ENCODE data around the gene MATN1.
A peak's percentile ranks its signal among the peaks of the same experiment; 100 is the strongest.

The MATN1 gene

DNA sequence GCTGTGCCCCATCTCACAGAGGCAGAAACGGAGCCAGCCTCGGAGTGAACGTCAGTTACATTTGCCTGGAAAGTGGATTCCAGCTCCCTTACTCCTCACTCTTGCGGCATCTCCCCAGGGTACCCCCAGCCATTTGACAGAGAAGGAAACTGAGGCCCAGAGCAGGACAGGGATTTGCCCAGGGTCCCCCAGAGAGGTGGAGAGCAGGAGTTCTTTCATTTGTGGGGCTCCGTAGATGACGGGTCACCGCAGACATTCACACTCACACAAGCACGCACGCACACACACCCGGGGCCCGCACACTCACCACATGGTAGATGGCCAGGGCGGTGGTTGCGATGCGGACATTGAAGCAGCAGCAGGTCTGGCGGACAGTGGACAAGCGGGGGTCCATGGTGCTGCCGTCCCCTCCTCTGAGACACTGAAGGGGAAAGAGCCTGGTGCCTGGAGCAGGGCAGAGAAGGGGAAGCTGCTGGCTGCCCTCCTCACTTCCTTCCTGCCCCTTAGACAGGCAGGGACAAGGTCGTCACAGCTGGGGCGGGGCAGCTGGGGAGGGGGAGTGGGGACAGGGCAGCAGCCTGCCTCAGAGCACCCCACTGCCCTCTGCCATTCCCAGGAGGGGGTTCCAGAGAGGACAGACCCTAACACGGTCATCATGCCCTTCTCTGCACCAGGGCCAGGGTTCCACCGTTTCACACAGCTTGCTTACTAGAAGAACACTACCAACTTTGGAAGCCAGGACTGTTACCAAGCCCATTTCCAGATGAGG, 34.2 kb upstream of the MATN1 start, which contains the start of gene LAPTM5:
LAPTM5 (minus strand) TSS at position 423 of the 769 bp plus-strand sequence; CDS start at position 394, 29 bp downstream.
- no peak for DNase-seq

DNA sequence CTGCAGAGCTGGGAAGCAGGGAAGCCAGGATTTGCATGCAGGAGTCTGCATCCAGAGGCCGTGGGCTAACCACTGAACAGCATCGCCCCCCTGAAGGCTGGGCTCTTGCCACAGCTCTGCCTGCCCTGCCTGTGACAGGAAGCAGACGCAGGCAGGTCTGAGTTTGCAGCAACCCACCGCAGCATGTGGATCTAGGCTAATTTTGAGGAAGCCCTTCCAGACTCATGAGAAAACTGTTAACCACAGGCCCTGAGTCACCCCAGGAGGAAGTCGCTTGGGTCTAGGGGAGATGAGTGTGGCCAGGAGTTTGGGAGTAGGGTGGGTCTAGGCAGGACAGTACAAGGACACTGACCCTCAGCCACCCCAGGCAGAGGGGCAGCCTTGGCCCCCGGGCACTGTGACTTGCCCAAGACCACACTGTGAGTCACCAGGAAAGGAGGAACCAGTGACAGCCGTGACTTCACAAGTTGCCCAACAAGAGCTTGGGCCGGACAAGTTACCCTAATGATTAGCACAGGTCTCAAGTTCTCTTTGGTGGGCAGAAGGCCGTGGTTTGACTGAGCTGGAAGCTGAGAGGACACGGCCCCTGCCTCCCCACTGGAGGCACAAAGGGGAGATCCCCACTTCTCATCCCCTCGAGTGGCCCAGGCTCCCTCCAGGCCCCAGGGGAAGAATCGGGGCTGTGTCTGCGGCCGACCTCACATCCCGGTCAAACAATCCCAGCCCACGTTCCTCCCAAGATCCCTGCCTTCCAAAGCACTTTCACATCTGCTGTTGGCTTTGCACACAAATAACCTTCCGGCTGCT, 33.4 kb upstream of the MATN1 start:
- no peak for DNase-seq

DNA sequence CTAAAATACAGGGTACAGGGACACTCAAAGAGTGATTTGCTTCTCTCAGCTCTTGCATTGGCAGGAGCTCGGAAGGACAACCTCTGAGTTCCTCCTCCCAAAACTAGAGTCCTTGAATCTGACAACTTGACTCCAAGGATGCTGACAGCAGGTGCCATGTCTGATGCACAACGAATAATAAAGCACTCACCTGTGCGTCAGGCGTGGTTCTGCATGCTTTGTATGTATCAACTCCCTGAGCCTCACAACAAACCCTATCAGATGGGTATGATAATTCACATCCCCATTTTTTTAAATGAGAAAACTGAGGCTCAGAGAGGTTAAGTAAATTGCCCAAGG, 32.8 kb upstream of the MATN1 start:
- no peak for DNase-seq

DNA sequence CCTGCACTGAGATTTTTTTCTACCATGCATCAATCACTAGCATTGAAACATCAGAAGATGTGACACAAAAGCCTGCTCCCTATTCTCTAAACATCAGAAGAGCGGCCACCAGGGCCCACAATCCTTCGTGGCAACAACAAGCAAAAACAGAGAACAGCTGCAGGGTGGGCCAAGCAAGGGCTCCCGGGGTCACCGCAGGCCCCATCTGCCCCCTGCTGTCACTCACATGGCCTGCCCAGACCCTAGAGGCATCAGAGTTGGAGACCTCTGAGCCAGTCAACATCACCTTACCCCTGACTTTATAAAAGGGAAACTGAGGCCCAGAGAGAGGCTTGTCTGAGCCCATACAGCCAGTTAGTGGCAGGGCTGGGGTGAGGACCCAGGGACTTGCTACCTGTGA, 32.4 kb upstream of the MATN1 start:
- no peak for DNase-seq

DNA sequence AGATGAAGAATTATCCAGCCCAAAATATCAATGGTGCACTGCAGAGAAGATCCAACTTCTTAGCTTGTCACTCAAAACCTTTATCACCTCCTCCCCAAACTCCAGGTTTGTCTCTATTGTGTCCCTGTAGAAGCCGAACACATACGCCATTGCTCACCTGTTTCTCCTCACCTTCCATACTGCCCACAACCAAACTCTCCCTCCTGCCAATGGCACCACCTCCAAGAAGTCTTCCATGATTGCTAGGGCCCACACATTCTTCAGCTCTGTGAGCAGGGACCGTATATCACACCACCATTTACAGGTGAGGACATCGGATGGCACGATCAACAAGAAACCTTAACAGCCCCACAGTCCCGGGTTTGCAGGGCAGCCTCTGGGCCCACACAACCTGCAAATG, 31.9 kb upstream of the MATN1 start:
- no peak for DNase-seq

DNA sequence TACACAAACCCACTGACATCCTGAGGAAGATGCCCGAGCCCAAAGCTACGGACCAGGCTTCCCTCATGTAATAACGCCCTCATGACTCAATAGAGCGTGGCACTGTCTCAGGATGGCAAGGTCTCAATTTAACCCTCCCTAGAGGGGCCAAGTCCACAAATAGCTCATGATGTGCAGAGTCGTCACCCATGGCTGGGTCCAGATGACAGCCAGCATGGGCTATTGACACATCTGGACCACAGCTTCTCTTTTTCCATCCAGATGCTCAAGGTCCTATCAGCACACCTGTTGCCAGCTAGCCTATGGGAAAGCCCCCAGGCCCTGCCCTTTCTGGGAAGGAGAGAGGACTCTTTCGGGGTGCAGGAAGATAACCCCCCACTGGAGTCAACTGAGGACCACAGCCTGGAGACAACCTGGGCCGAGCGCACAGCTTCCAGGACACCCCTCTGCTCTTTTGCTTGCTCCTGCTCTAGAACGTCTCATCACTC, 31.3 kb upstream of the MATN1 start:
- DNase-seq = no peak

DNA sequence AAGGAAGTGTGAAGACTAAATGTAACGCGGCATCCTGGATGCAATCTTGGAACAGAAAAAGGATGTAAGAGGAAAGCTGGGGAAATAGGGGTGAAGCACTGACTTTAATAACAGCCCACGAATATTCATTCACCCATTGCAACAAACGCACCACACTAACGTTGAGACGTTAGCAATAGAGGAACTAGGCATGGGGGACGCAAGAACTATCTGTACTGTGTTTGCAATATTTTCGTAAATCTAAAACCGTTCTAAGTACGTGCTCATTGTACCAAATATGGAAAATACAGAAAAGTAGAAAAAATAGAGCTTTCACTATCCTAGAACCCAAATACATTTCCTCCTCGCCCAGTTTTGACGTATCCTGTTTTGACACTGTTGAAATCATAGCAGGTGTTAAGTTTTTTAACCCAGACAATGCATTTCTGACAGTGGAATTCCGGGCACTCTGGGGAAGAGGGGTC, 30.3 kb upstream of the MATN1 start:
- no peak for DNase-seq

DNA sequence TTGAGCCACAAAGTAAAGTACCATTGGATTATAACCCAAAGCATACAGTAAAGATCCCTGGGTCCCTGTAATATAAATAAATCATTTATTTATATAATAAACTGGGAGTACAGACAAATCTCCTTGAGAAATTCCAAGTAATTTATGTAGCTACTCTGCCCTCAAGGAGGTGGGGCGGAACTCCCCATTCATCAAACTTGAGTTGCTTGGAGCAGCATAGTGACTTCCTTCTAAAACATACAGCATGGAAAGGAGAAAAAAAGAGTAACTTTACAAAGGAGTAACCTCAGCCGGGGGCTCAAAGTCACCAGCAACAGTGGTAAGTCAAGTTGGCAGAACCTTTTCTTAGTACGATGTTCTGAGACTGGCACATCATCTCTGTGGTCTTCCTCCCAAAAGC, 29.7 kb upstream of the MATN1 start:
- no peak for DNase-seq

DNA sequence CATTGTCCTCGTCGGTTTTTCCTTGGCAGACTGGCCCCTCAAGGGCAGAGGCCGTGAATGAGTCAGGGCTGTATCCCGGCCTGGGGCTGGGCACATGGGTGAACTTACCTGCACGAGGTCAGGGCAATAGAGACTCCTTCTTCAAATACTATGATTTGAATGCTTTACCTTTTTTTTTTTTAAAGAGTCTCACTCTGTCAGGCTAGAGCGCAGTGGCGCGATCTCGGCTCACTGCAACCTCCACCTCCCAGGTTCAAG, 29.2 kb upstream of the MATN1 start:
- no peak for DNase-seq

DNA sequence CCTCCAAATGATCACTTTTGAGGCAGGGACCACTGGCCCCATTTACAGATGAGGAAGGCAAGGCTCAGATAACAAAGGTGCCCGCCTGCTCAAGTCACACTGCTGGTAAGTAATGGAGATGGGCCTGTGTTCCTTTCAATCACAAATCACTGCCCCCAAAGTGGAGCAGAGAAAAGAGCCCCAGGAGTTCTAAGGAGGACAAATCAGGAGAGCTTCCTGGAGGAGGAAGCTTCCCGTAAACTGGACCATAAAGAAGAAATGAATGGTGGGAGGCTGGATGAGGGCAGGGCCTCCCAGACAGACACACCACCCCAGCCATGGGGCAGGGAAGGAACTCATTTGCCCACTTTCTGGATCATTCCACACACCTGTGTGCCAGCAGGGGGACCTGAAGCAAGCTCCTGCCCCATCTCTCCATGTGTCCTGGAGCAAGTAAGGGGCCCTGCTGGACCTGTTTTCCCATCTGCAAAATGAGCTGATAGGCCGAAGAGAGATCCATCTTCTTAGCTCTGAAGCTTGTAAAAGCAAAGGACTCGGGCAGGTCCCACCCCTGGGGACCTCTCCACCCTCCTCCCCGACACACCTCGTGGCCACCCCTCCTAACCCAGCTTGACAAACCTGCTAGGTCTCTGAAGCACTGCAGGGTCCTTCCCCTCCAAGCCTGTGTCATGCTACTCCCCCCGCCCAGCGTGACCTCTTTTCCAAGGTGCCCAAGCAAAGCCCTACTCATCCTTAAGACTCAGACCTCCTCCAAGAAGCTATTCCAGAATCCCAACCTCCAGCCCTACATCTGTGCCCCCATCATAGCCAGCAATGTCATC, 28.7 kb upstream of the MATN1 start:
- no peak for DNase-seq

DNA sequence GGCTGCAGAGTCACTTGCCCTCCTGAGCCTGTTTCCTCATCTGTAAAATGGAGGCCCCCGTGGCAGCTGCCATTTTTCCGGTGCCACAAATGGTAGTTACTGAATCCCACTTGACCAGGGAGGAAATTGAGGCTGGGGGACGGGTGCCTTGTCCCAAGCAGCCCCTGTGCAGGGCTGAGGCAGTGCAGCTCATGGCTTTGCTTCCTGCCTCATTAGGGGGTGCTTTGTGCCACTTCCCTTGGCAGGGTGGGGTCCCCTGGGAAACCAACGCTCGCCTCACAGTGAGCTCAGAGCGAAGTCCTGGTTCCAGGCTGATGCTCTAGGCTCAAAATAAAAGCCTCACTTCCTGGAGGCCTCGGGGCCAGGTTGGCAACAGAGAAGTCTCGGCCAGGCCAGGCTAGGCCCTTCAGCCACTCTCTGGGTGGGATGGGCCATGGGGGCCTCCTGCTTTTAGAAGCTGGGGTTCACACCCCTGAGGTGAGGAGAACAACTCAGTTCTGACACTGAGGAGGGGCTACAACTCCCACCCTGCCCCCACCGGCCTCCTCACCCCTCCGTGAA, 27.4 kb upstream of the MATN1 start:
- DNase-seq = no peak

DNA sequence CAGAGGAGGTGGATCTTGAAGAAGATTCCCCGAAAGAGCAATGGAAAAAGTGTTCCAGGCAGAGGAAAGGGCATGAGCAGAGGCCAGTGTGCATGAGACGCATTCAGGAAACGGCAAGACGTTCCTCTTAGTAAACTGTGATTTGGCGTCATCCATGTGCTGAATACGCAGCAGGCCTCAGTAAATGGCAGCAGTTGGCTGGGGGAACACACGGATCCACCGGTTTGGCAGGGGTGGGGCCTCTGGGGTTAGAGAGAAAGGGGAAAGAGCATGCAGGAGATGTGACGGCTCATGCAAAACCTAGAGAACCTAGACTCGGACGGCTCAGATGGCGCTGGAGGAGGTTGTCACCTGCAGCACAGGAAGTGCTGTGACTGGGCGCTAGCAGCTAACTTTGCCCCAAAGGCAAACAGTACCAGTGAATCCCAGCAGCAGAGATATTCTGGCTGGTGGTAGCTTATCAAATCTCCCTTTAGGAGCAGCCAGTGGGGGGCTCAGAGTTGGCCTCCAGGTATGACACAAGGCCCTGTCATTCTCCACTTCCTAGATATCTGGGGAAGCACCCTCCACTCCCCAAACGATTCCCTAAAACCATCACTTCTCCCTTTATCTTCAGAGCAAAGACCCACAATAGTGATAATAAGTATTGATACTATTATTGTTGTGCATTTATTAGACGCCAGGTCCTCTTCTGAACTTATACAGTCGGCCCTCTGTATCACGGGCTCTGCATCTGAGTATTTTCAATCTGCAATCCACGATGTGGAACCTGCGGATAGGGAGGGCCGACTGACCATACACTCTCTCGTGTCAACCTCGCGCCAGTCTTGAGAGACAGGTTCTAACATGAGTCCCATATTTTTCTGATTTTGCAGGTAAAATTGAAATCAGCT, 26.6 kb upstream of the MATN1 start:
- DNase-seq = no peak

DNA sequence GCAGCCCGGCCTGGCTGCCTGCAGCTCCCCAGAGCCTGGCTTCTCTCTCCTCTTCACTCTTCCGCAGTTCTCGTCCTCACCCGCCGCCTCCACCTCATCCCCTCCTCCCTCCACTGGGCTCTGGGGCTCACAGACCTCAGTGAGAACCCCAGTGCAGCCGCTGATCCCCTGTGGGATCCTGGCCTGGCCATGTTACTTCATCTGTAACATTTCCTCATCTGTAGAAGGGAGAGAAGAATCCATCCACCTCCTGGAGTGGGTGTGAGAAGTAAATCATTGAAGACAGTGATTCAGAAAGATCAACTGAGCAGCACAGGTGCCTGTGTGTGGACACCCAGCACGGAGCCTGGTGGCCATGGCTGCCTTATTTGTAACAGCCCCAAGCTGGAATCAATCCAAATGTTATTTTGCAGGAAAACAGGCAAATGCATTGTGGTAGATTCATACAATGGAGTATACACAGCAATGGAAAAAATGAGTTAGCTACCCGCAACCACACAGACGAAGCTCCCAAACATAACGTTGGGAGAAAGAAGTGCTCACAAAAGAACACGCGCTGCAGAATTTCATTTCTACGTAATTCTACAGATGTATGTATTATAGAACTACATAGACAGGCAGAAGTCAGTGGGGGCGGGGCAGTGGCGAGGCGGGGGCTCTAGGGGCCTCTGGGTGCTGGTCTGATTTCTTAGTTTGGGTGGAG, 25.5 kb upstream of the MATN1 start:
- DNase-seq = peak; percentile 15

DNA sequence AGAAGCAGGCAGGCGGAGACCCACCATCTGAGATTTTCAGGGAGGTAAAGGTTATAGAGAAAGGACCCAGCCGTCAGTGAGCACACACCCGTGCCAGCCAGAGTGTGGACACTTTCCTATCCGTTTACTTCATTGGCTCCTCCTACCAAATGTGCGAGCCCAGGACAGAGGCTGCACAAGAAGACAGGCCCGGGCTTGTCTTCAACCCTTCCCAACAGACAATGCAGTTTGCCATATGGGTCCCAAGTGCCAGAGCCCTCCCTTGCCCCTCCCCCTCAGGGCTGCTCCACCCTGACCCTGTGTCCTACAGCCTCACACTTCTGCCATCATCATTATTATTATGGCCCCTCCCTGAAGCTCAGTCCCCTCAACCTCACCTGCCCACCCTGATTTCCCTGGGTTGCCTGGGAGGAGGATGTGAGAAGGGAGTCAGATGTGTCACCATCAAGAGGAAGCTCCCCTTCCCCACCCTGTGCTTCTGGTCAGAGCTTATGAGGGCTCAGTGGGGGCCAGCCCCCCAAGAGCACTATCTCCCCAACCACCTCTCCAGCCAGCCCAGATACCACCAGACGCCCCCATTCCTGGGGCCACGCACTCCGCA, 24.8 kb upstream of the MATN1 start:
- peak; percentile 92 for DNase-seq

DNA sequence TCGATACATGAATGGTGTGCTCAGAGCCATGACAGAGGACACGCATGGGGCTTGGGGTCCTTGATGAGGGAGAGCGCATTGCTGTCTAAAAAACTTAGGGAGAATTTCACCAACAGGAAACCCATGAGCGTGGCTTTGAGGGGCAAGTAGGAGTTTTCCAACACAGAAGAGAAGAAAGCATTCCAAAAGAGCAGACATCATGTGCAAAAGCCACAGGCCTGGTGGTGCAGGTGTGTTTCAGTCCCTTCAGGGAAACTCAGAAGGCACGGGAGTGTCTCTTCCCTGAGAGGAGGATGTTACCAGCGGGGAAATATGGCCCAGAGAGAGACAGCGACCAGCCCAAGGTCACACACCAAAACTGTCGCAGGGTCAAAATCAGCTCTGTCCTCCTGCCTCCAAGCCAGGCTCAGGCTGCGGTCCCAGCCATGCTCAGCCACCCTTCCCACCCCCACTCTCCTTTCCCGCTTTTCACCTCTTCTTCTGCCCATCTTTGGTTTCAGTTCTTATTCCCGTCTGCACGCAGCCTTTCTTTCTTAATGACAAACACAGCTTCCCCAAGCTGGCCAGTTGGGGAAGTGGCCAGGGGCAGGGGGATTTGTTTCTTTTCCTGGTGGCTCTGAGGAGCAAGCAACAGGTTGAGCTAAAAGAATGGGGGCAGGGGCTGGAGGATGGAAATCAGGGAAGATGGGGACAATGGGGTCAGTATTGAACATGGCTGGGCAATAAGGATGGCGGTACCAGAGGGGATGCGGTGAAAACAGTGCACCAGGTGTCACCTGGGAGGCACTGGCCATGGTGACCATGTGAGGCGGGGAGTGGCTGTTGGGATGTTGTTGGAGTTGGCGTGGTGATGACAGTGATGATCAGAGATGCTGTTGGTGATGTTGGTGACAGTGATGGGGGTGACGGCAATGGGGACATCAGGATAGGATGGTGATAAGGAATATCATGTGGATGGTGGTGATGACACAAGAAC, 23.9 kb upstream of the MATN1 start:
- DNase-seq = no peak

DNA sequence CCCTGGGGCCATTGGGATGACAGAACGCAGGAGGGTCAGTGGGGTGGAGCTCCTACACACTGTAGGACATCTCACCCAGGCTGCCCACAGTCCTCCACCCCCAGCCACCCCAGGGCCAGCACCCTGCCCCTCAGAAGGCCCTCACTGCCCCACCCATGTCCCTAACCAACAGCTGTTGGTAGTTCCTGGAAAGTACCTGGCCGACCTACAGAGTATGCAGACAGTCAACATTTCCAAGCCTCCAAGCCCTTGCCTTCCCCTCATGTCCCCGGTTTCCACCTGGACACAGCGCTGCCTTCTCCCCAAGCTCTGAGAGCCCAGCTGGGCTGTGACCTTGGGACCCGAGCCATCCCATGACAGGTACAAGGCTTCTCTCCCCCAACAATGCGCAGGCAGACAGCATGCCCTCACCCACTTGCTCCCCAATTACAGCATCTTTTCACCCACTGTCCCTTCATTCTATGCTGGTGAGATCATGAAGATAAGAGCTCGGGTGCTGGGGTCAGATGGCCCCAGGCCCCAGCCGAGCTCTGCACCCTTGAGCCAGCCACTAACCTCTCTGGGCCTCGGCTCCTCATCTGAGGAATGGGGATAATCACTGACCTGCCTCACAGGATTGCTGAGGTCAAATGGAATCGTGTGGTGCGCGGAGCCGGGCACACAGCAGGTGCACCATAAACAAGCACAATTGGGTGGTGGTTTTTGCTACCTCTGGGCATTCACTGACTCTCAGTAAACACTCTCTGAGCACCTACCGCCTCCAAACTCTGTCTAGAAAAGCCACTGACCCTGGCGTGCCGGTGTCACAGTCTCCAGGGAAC, 23.0 kb upstream of the MATN1 start:
- DNase-seq = no peak

DNA sequence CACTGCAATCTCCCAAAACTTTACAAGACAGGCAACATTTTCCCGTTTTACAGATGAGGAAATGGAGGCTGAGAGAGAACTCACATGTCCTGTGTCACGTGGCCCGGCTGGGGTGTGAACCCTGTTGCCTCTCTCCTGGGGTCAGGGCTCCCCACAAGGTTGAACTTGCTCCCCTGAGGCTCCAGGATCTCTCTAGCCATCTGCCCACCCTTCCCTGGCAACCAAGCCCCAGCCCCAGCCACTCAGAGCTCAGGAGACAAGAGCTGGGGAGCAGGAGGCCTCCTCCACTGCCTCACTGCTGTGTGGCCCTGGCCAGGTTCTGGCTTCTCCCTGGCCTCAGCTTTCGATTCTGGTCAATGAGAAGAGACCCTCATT, 22.4 kb upstream of the MATN1 start:
- no peak for DNase-seq

DNA sequence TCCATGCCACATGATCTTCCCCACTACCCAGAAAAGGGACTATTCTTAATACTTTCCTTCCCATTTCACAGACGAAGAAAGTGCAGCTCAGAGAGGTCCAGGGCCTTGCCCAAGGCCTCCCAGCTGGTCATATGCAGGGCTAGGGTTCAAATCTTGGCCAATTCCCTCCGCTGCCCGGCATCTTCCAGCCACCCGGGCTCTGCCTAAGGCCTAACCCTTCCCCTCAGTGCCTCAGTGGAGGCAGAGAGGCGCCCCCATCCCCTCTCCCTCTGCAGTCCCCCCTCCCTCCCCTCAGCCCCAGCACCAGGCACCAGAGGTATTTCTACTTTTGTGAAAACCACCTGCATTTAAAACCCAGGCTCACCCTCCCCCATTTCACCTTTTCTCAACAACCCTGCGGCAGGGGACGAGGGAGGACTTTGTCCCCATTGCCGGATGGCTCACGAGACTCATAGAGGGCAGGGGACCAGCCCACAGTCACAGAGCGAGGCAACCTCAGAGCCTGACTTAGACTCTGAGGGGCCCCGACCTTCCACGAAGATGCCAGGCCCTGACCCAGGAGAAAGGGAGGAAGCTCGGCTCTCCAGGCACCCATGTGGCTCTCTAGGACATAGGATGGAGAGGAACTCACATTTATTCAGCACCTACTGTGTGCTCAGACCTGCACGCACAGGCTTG, 21.9 kb upstream of the MATN1 start:
- no peak for DNase-seq
